Smooth muscle cell of the brain vasculature (primary cell): Measurements from ENCODE around the gene TAT.

Source experiments
- DNase-seq: peaks from one replicate; pipeline ENCODE4 v3.0.0-alpha.2; 2012; ENCODE audit warnings: low read depth, low spot score

The TAT gene

DNA sequence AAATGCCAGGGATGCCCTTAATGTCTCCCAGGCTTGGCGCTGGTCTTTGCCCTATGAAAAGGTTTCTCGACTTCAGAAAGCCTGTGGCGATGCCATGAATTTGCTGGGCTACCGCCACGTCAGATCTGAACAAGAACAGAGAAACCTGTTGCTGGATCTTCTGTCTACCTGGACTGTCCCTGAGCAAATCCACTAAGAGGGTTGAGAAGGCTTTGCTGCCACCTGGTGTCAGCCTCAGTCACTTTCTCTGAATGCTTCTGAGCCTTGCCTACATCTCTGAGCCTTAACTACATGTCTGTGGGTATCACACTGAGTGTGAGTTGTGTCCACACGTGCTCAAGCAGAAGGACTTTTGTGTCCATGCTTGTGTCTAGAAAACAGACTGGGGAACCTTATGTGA, 39.2 kb downstream of the TAT start:
- no peak for DNase-seq

DNA sequence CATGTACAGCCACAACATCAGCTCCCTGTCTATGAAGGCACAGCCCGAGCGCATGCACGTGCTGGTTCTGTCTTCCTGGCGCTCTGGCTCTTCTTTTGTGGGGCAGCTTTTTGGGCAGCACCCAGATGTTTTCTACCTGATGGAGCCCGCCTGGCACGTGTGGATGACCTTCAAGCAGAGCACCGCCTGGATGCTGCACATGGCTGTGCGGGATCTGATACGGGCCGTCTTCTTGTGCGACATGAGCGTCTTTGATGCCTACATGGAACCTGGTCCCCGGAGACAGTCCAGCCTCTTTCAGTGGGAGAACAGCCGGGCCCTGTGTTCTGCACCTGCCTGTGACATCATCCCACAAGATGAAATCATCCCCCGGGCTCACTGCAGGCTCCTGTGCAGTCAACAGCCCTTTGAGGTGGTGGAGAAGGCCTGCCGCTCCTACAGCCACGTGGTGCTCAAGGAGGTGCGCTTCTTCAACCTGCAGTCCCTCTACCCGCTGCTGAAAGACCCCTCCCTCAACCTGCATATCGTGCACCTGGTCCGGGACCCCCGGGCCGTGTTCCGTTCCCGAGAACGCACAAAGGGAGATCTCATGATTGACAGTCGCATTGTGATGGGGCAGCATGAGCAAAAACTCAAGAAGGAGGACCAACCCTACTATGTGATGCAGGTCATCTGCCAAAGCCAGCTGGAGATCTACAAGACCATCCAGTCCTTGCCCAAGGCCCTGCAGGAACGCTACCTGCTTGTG, 40.0 kb downstream of the TAT start:
- no peak for DNase-seq

DNA sequence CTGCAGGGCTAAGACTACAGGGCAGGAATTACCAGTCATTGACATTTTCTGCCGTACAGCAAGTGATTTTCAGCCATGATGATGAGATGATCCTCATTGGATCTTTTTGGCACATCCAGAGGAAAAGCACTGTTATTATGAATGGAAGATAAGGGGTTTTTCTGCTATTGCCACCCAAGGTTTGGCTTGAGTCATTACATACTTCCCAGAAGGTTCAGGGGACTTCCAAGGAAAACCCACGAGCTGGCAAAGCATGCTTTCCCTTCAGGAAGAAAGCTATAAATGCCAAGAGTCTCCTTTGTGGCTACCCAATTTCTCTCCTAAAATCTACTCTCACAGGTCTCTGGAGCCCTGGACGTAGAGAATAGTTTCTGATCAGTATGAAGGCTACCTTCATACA, 44.5 kb downstream of the TAT start:
- DNase-seq: no peak

DNA sequence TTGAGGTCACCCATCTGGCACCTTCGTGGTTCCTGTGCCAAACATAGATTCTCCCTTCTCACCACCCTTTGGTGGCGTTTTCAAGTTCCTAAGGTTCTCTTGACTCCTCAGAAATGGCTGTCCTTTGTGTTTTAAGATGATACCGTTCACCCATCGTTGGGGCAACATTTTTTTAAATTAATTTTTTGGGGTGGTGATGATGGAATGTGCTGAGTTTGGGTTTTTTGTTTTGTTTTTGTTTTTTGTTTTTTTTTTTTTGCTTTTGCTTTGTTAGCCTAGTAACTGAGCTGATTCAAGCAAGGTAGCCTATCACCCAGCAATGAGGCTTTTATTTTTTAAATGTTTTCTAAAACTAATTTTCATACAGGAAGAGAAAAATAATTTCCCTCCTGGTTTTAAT, 48.0 kb downstream of the TAT start:
- DNase-seq: no peak

DNA sequence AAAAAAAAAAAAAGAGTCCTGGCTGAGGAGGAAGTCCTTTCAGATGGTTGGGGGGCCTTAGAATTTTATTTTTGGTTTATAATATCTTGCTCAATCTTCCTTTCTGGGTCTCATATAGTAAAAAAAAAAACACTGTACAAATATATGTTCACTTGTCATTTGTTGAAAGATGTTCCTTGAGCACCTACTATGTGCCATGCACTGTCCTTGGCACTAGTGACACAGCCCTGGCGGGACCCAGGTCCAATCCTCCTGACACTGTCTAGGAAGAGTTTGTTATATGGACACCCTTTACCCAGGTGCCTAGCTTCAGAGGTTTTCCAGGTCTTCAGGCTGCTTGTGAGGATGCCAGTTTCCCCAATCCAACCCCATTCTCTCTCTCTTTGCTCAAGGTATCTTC, 48.6 kb downstream of the TAT start:
- DNase-seq: no peak

DNA sequence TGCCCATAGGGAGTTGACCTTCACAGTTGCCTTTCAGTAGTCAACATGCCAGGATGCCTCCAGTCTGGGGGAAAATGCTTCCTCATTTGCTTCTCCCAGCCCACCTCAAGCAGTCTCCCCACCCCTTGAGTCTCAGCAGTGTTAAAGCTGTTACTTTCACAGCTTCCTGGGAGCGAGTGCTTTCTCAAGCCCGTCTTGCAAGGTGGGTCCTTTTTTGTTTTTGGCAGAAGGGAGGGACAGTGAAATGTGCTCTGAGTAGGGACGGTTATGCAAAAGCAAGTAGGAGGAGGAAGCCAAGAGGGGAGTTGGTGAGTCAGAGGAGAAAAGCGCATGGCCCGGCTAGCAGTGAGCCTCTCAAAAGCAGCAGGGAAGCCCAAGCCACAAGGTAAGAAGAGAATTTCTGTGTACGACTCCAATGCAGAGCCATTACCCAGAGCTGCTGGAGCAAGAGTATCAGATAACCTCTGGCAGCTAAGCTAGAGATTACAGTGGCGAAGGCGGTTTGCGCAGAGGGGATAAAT, 50.7 kb downstream of the TAT start, which contains the start of gene CHST4:
CHST4 (plus strand) TSS at position 316 of the 521 bp plus-strand sequence. CDS start 10,252 bp downstream, outside the sequence.
- no peak for DNase-seq

DNA sequence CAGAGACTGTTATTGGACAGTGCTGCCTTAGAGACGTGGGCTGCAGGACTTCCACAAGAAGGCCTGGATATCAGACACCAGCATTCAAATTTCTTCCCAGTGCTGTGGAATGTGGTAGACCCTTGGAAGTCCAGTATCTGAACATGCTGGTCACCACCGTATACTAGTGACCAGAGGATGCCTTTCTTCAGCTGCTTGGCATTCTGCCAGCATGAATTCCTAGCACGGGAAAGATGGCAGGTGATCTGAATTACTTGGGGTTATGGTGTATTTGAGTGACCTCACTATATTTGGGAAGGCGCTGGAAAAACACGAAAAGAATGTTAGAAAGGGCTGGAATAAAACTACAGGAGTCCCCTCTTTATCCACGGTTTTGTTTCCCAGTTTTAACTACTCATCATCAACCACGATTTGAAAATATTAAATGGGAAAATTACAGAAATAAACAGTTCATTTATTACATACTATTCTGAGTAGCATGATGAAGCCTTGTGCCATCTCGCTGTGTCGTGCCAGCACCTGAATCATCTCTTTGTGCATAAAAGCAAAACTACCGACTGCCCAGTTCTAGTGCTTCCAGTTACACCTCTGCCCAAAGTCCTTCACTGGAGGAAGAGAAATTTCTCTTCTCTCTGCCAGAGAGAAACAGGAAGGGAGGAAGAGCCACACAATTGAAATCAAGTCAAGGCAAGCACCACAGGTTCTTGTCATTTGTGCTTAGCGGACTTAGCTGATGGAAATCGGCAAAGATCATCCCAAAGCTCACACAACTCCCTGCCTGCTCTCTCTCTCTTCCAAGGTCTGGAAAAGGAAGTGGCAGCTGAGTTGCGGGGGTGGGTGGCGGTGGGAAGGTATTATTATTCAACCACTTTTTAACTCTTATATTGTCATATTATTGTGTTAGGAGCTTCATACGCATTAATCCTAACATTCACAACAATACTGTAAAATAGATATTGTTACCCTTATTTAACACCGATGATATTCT, 52.0 kb downstream of the TAT start:
- DNase-seq: no peak

DNA sequence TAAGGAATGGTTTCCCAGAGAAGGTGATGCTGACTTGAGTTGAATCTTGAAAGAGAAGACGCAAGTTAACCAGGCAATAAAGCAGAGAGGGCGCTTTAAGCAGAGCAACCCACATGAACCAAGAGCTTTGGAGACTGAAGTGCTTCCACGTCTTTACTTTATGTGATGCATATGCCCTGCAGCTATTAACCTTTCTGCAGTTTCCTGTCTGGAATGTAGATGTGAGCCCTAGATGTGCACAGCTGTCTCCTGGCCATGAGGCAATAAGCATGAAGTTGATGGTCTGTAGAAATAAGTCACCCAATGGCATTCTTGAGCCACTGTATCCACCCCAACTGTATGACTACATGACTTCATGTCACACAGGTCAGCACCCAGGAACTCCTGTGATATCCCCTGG, 56.3 kb downstream of the TAT start:
- DNase-seq: no peak
